Thyroid gland (tissue), 4 donors: ENCODE measurements around the gene SEC63.
"Not testable (repeated sequence)": the region's sequence is repeated elsewhere in the genome, so short reads cannot be mapped to it uniquely, and the experiment has no call there.

Source experiments
- CTCF ChIP-seq, 6 experiments: fragments of 200-600 bp in 3 of 6; fragments of 450-650 bp in 3 of 6; sonication (generic) in 3 of 6; IDR thresholded peaks; one replicate each; pipeline ENCODE4 v1.5.1; 2016 to 2019; ENCODE audit warnings: antibody characterized with exemption in 6 of 6, mild to moderate bottlenecking in 2 of 6, inconsistent platforms in 1 of 6, moderate library complexity in 1 of 6
- POLR2A ChIP-seq, 2 donors: fragments of 450-650 bp; IDR thresholded peaks; one replicate each; pipeline ENCODE4 v1.6.1; 2017; ENCODE audit warnings: antibody characterized with exemption in 2 of 2, mild to moderate bottlenecking in 2 of 2, moderate library complexity in 1 of 2

GRCh38 chr6:107860963-107861362, 97.0 kb downstream of the SEC63 start:
- TF ChIP-seq CTCF, POLR2A (IDR thresholded peaks at IDR 0.05): not testable (repeated sequence)
